ENCODE measurements around the gene PPRC1.
"Not testable (repeated sequence)": the region's sequence is repeated elsewhere in the genome, so short reads cannot be mapped to it uniquely, and the experiment has no call there.

The PPRC1 gene

DNA sequence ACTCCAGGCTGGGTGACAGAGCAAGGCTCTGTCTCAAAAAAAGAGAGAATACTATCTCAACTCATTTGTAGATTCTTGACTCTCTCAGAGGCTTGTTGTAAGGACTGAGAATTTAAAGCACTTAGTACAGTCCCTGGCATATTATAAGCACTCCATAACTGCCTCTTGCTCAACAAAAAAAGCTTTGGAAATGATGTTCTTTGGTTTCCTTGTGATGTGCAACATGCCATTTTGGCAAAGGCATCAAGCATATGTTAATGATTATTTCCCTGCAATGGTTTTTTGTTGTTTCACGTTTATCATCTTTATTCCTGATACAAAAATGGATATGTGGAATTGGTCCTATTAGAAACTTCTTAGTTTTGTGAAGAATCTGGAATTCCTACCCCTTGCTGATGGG is 35.0 kb downstream of the PPRC1 start:
- Histone ChIP-seq H3K9ac (0 out of 22 replicates have a peak overlapping the region, but pooled peaks of 1 of the 11 experiments have one; percentile 3), H3K27ac (no peak overlapping the region), H3K27me3 (no peaks in the 10 kb centered on the region), H3K36me3 (peaks cover 13 to 20% (median 15%) of the 10 kb centered on the region in 11 experiments), H3K4me2 (no peak overlapping the region), H4K20me1 (peaks cover 0 to 26% (median 13%) of the 10 kb centered on the region in 11 experiments; a peak in 17 of 22 replicates), H3K4me1 (peaks cover 0 to 10% (median 6%) of the 10 kb centered on the region in 10 experiments; a peak in 9 of 20 replicates), H3K9me3 (replicated peaks in 1 of 11) (no peaks in the 10 kb centered on the region), H3K4me3 (no peak overlapping the region)
- TF ChIP-seq Cebpa-rat (IDR thresholded peaks at IDR 0.05) = no peak

DNA sequence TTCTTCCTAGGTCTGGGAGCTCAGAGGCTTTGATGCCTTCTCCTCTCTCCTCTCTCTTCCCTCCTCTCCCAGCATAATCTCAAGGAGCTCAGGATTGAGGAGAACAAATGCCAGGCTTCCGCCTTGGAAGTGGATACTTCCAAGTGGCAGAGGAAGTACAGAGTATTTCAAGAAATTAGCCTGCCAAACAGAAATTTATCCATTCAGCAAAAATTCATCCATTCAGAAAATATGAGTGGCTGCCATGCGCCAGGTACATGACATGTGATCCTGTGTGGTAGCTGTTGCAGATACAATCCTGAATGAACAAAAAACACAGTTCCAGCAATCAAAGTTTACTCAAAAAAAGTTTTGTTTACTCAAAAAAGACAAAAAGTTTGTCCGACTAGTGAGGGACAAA is 37.8 kb downstream of the PPRC1 start:
- Histone ChIP-seq H3K4me3 (no peak overlapping the region), H3K27me3 (no peaks in the 10 kb centered on the region), H3K4me1 (peaks cover 0 to 10% (median 6%) of the 10 kb centered on the region in 10 experiments; a peak in 9 of 20 replicates), H3K27ac (no peak overlapping the region), H3K4me2 (peak overlapping the region in 5 of 11 experiments; percentile 45 to 82 (median 62); a peak in 9 of 22 replicates), H3K36me3 (peaks cover 0 to 3% (median 0%) of the 10 kb centered on the region in 11 experiments; a peak in 2 of 22 replicates), H3K9me3 (replicated peaks in 1 of 11) (no peaks in the 10 kb centered on the region), H3K9ac (no peak overlapping the region), H4K20me1 (peaks cover 0 to 12% (median 0%) of the 10 kb centered on the region in 11 experiments; a peak in 3 of 22 replicates)
- no peak for TF ChIP-seq Cebpa-rat (IDR thresholded peaks at IDR 0.05)

DNA sequence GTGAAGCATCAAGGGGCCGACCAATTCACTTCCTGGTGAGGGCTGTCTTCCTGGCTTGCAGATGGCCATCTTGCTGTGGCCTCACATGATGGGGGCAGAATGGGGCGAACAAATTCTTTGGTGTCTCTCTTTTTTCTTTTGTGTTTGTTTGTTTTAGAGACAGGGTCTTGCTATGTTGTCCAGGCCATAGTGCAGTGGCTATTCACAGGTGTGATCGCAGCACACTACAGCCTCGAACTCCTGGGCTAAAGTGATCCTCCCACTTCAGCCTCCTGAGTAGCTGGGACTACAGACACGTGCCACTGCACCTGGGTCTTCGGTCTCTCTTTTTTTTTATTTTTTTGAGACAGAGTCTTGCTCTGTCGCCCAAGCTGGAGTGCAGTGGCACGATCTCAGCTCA is 39.4 kb downstream of the PPRC1 start:
- H3K9me3 ChIP-seq (replicated peaks in 1 of 11) = no peaks in the 10 kb centered on the region
- peaks cover 0 to 3% (median 0%) of the 10 kb centered on the region in 11 experiments; a peak in 1 of 22 replicates for H4K20me1 ChIP-seq
- H3K27me3 ChIP-seq = no peaks in the 10 kb centered on the region
- peaks cover 0 to 10% (median 6%) of the 10 kb centered on the region in 10 experiments; a peak in 9 of 20 replicates for H3K4me1 ChIP-seq
- H3K4me3 ChIP-seq = no peak overlapping the region
- H3K36me3 ChIP-seq = no peaks in the 10 kb centered on the region; a peak in 1 of 22 replicates
- no peak overlapping the region for H3K27ac ChIP-seq
- H3K4me2 ChIP-seq = no peak overlapping the region
- no peak for TF ChIP-seq Cebpa-rat (IDR thresholded peaks at IDR 0.05)
- no peak overlapping the region for H3K9ac ChIP-seq

DNA sequence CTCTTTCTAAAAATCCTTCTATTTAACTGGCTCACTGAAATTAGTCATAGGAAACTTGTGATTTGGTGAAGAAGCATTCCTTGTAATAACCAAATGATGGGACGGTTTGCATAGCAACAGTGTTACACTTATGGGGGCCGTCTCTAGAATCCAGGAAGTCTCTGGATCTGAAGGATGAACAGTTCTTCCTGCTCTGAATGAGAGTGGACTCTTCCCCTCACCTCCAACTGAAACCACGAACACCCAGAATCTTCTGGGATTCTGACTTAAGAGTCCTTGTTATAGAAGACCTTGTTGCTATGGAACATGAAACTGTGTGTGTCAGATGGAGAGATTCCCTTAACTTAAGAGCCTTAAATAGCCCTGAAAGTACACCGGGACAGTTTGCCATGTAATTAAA is 42.6 kb downstream of the PPRC1 start:
- Histone ChIP-seq H3K9me3 (replicated peaks in 1 of 11) (no peaks in the 10 kb centered on the region), H3K4me1 (peaks cover 0 to 3% (median under 1%) of the 10 kb centered on the region in 10 experiments; a peak in 4 of 20 replicates), H3K9ac (no peak overlapping the region), H4K20me1 (no peaks in the 10 kb centered on the region), H3K27me3 (no peaks in the 10 kb centered on the region), H3K4me3 (no peak overlapping the region), H3K27ac (no peak overlapping the region), H3K4me2 (no peak overlapping the region), H3K36me3 (no peaks in the 10 kb centered on the region)
- no peak for TF ChIP-seq Cebpa-rat (IDR thresholded peaks at IDR 0.05)

DNA sequence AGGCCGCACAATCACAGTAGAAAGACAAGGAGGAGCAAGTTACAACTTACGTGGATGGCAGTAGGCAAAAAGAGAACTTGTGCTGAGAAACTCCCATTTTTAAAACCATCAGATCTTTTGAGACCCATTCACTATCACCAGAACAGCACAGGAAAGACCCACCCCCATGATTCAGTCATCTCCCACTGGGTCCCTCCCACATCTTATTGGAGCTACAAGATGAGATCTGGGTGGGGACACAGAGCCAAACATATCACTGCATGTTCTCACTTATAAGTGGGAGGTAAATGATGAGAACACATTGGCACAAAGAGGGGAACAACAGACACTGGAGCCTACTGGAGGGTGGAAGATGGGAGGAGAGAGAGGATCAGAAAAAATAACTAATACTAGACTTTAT is 51.8 kb downstream of the PPRC1 start:
- Histone ChIP-seq H4K20me1 (no peaks in the 10 kb centered on the region), H3K4me1 (peaks cover 0 to 10% (median 4%) of the 10 kb centered on the region in 10 experiments; a peak in 6 of 20 replicates), H3K9me3 (replicated peaks in 1 of 11) (peaks cover 24 to 53% (median 34%) of the 10 kb centered on the region in 11 experiments), H3K27ac (no peak overlapping the region), H3K9ac (no peak overlapping the region), H3K36me3 (no peaks in the 10 kb centered on the region), H3K27me3 (no peaks in the 10 kb centered on the region), H3K4me3 (no peak overlapping the region), H3K4me2 (no peak overlapping the region)
- TF ChIP-seq Cebpa-rat (IDR thresholded peaks at IDR 0.05) = no peak

- H3K36me3 ChIP-seq = no peaks in the 10 kb centered on the region
- peaks cover 0 to 12% (median 5%) of the 10 kb centered on the region in 10 experiments; a peak in 6 of 20 replicates for H3K4me1 ChIP-seq
- no peak overlapping the region; a peak in 1 of 22 replicates for H3K27ac ChIP-seq
- no peaks in the 10 kb centered on the region for H4K20me1 ChIP-seq
- H3K4me3 ChIP-seq = no peak overlapping the region
- no peak overlapping the region for H3K9ac ChIP-seq
- H3K9me3 ChIP-seq (replicated peaks in 1 of 11) = peaks cover 31 to 60% (median 39%) of the 10 kb centered on the region in 11 experiments
- H3K27me3 ChIP-seq = no peaks in the 10 kb centered on the region
- H3K4me2 ChIP-seq = no peak overlapping the region
- no peak for TF ChIP-seq Cebpa-rat (IDR thresholded peaks at IDR 0.05)
Measured at GRCh38 chr10:102185272-102185671, 52.4 kb downstream of the PPRC1 start.

GRCh38 chr10:102185811-102186527 is 53.1 kb downstream of the PPRC1 start:
- no peak overlapping the region; a peak in 1 of 22 replicates for H3K27ac ChIP-seq
- H3K36me3 ChIP-seq = no peaks in the 10 kb centered on the region
- H3K4me3 ChIP-seq = no peak overlapping the region
- H3K27me3 ChIP-seq = no peaks in the 10 kb centered on the region
- no peak overlapping the region for H3K4me2 ChIP-seq
- H4K20me1 ChIP-seq = no peaks in the 10 kb centered on the region
- H3K4me1 ChIP-seq = peaks cover 0 to 12% (median 5%) of the 10 kb centered on the region in 10 experiments; a peak in 6 of 20 replicates
- H3K9ac ChIP-seq = no peak overlapping the region
- H3K9me3 ChIP-seq (replicated peaks in 1 of 11) = peaks cover 37 to 67% (median 46%) of the 10 kb centered on the region in 11 experiments
- TF ChIP-seq Cebpa-rat (IDR thresholded peaks at IDR 0.05) = no peak

DNA sequence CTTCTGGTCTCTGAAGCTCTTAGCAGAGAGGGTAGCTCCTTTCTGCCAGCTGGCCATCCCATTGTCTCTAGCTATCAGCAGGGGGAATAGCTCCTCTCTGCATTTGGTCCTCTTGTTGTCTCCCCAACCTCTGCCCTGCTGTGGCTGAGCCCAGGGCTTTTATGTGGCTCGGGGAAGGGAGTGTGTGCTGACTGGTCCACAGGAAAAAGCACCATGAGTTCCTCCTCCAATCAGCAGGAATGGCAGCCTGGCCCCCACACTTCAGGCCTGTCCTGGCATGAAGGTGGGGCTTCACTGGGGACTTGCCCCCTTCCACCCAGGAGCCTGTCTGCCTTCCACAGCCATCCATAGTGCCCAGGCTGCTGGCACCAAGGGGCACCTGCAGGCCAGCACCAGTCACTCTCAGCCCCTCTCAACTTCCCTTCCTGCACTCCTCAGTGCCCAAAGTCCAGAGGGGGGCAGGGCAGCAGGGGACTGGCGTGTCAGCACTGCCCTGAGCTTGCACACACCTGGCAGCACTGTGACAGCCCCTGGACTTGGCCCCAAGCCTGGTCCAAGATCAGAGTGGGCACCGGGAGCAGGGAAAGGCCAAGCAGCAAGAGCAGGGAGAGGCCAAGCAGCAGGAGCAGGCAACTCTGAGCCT is 55.6 kb downstream of the PPRC1 start:
- TF ChIP-seq Cebpa-rat (IDR thresholded peaks at IDR 0.05) = no peak
- peaks cover 0 to 12% (median 5%) of the 10 kb centered on the region in 10 experiments; a peak in 6 of 20 replicates for H3K4me1 ChIP-seq
- H3K4me3 ChIP-seq = no peak overlapping the region
- peaks cover 0 to 8% (median 0%) of the 10 kb centered on the region in 11 experiments; a peak in 4 of 22 replicates for H3K36me3 ChIP-seq
- H3K27me3 ChIP-seq = no peaks in the 10 kb centered on the region
- no peaks in the 10 kb centered on the region for H4K20me1 ChIP-seq
- peaks cover 62 to 91% (median 70%) of the 10 kb centered on the region in 11 experiments for H3K9me3 ChIP-seq (replicated peaks in 1 of 11)
- no peak overlapping the region for H3K9ac ChIP-seq
- H3K4me2 ChIP-seq = no peak overlapping the region
- H3K27ac ChIP-seq = no peak overlapping the region

DNA sequence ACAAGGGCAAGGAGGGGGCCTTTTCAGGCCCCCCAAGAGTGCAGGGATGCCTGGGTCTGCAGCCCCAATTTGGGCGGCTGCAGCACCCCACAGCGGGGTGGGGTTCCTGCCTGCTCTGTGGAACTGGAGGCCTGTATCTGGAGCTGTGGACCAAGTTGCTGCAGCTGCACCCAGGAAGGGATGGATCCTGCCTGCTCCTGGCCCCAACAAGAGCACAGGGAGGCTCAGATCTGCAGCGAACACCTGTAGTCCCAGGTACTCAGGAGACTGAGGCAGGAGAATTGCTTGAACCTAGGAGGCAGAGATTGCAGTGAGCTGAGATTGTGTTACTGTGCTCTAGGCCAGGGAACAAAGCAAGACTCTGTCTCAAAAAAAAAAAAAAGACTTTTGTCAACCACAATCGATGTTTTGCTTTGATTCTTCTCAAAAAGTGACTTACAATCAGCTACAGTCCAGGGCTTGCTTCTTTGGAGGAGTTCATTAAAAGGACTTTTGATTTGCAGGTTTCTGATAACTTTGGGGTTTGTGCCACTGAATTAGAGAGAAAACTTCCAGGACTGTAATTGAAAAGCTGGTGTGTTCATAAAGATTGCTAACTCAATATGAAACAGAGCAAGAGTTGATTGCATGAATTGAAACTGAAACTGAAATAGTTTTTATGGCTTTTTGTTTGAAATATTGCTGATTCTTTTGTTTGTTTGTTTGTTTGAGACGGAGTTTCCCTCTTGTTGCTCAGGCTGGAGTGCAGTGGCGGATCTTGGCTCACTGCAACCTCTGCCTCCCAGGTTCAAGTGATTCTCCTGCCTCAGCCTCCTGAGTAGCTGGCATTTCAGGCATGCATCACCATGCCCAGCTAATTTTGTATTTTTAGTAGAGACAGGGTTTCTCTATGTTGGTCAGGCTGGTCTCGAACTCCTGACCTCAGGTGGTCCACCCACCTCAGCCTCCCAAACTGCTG is 56.4 kb downstream of the PPRC1 start:
- H4K20me1 ChIP-seq, H3K9ac ChIP-seq, H3K27me3 ChIP-seq, H3K36me3 ChIP-seq, H3K4me3 ChIP-seq: not testable (repeated sequence)
- peaks cover 0 to 12% (median 5%) of the 10 kb centered on the region in 10 experiments; a peak in 6 of 20 replicates for H3K4me1 ChIP-seq
- peaks cover 61 to 91% (median 70%) of the 10 kb centered on the region in 11 experiments for H3K9me3 ChIP-seq (replicated peaks in 1 of 11)
- H3K27ac ChIP-seq = peak overlapping the region in 6 of 11 experiments; percentile 3 to 42 (median 36); a peak in 6 of 22 replicates
- peak overlapping the region in 7 of 11 experiments; percentile 7 to 61 (median 20); a peak in 7 of 22 replicates for H3K4me2 ChIP-seq

All from BLaER1 treated with 17β-estradiol and CSF1 and Interleukin-3, amounts not matched to agents 10 nM and 100 nM (cell line).